Measurements from ENCODE around the gene SYDE2.
"Not testable (repeated sequence)": the region's sequence is repeated elsewhere in the genome, so short reads cannot be mapped to it uniquely, and the experiment has no call there.

SYDE2 gene

DNA sequence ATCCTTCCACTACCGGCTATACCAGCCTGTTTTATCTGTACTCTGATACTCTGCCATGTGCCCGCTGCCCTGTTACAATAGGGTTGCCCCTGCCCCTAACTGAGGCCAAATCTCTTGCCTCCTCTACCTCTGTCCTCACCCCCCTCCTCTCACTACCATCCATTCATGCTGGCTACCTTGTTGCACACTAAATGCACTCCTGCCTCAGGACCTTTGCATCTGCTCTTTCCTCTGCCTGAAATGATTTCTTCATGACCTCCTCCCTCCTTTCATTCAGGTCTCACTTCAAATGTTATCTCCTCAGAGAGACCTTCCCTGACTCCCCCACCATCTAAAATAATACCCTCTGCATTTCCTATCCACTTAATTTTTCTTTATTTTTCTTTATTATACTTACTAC is 7.7 kb upstream of the SYDE2 start:
- DNase-seq: no peak

GRCh38 chr1:85203573-85204171 is 2.9 kb upstream of the SYDE2 start:
- DNase-seq: no peak

DNA sequence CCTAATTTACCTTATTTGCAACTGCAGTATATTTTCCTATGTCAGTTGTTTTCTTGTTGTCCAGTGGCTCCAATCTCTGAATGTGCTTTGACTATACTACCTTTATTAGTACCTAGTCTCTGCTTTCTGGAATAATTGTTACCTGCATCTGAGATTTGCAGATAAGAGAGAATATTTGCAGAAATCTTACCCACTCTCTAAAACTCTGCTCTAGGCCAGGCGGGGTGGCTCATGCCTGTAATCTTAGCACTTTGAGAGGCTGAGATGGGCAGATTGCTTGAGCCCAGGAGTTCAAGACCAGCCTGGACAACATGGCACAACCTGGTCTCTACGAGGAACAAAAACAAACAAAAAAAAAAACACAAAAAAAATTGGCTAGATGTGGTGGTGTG is 2.0 kb upstream of the SYDE2 start:
- DNase-seq: no peak

GRCh38 chr1:85202092-85202863 is 1.5 kb upstream of the SYDE2 start:
- no peak for DNase-seq

DNA sequence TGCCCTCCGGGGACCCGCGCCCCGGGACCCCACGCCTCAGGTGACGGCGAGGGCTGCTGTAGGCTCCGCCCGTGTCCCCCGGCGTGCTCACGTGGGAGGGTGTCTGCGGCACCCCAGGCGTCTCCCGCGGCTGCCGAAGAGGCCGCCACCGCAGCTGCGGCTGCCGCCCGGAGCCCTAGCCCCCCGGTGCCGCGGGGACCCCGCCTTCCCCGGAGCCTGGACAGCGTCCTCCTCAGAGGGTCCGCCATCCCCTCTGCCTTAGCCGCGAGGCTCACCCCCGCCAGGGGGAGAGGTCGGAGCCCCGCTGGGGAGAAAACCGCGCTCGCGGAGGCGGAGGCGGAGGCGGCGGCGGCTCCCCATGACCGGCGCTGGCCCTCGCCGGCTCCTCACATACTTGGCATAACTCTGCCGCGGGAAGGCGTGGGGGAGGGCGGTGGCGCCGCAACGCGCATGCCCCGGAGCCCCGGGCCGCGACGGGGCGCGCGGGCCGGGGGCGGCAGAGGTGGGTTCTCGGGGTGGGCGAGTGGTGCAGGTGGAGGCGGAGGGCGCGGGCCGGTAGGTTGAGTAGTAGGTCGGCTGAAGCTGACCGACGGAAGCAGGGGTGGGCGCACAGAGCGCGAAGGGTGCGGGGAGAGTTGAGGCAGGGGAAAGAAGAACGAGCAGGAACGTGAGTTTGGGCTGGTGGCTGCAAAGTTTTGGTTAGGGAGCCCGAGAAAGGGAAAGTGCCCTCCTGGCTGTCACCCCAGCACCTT is 700 bp upstream of the SYDE2 start:
- peak; percentile 55 to 75 for DNase-seq

DNA sequence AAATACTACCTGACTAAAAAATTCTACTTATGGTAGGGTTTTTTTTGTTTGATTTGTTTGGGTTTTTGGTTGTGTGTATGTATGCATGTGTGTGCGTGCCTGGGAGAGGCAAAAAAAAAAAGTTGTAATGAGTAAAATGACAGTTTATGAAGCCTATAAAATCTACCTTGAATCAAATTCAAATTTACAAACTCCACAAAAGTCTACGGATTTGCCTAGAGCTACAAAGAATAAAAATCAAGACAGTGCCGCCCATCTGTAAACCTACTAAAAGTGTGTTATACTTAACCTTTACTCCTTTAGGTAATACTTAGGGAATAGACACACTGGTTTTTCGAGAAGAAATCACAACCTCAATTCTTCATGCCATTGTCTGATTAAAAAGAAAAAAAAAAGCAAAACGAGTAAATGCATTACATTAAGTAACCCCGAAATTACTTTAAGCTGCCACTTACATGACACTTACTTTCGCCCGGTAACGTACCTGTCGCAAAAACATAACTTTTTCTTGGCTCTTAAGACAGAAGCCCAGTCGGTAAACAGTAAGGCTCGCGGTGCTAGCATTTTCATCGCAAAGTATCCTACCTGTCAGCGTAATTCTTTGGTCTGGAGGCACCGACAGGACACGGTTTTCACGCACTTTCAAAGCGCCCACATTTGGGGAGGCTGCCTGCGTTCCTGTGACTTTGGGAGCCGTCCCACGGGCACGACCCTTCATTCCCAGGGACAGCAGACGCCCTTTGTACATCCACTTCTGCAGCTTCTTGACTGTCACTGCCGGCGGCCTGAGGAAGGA is 951 bp downstream of the SYDE2 start:
- peak in 1 of 2 donors; percentile 12 for DNase-seq

DNA sequence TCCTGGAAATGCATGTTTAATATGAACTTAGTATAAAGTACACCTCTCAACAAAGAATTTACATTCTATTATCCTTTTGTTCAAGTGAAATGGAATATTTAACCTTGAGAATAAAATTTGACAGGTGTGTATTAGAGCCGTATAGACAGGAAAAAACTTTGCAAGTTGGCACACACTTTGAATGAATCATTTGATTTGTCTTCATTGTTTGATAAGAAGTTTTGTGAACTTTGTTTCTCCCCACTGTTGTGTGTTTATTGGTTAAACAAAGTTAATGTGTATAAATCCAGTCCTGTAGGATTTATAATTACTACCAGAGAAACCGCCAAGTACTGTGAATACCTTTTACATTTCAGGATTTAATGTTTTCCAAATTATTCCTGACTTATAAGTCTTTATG is 2.0 kb downstream of the SYDE2 start:
- no peak for DNase-seq

DNA sequence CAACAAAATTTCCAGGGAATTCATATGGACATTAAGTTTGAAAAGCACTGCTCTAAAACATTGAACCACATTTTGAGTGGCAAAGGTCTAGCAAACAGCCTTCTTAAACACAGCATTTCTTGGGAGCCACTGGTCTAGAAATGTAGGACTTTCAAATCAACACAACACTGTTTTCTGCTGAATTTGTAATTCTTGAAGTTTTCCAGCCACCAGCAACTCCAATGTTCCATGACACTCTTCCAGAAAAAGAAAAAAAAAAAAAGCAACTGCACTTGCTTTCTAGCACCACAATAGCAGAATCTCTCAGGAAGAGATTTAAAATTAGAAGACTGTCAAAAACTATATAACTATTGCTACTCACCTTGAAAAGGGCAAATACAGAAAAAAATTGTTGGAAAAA is 4.5 kb downstream of the SYDE2 start:
- DNase-seq: no peak

GRCh38 chr1:85195703-85196102 is 5.1 kb downstream of the SYDE2 start:
- no peak for DNase-seq

DNA sequence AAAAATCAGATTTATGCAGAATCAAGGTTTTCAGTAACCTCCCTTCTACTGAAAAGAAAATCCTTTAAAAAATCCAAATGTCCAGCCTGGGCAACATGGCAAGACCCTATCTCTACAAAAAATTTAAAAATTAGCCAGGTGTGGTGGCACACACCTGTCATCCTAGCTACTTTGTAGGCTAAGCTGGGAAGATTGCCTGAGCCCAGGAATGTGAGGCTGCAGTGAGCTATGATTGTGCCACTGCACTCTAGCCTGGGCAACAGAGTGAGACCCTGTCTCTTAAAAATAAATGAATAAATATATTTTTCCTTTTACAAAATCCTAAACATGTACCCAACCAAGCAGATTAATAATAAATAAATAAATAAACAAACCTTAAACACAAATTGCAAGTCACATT is 8.7 kb downstream of the SYDE2 start:
- DNase-seq: not testable (repeated sequence)

GRCh38 chr1:85189120-85189519 is 11.7 kb downstream of the SYDE2 start:
- DNase-seq: no peak

- no peak for DNase-seq
Observed at GRCh38 chr1:85188530-85188929, 12.3 kb downstream of the SYDE2 start.

DNA sequence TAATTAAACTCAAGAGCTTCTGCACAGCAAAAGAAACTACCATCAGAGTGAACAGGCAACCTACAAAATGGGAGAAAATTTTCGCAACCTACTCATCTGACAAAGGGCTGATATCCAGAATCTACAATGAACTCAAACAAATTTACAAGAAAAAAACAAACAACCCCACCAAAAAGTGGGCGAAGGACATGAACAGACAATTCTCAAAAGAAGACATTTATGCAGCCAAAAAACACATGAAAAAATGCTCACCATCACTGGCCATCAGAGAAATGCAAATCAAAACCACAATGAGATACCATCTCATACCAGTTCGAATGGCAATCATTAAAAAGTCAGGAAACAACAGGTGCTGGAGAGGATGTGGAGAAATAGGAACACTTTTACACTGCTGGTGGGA is 13.8 kb downstream of the SYDE2 start:
- DNase-seq: not testable (repeated sequence)

- DNase-seq: no peak
Observed at GRCh38 chr1:85184245-85184644, 16.6 kb downstream of the SYDE2 start.

DNA sequence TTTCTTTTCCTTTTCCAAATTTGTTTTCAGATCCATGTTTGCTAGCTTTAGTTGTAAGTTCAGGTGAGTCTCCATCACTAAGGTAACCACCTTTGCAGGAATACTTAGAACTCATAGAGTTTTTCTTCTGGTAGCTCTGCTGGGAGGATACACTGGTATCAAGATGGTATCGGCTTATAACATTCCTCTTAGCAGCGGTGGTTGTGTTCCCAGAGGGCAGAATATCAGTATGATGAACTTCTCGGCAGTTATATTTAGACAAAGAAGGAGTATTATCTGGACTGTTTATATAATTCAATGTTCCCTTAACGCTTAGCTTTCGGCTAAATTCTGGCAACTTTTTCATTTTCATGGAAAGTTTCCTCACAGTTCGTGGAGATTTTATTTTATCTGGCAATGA is 18.1 kb downstream of the SYDE2 start:
- no peak for DNase-seq

DNA sequence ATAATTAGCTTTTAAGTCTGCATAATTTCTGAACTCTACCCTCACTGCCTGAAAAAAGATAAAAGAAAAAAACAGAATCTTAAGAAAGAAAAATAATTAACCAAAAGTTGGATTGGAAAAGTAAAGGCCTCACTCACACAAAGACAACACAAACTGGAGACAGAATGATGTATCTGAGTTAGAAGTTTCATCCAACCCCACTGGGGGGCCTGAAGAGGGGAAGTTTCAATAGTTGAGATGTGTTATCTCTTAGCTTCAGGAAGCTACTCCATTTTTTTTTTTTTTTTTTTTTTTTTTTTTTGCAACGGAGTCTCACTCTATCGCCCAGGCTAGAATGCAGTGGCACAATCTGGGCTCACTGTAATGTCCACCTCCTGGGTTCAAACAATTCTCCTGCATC is 19.9 kb downstream of the SYDE2 start:
- no peak for DNase-seq

DNA sequence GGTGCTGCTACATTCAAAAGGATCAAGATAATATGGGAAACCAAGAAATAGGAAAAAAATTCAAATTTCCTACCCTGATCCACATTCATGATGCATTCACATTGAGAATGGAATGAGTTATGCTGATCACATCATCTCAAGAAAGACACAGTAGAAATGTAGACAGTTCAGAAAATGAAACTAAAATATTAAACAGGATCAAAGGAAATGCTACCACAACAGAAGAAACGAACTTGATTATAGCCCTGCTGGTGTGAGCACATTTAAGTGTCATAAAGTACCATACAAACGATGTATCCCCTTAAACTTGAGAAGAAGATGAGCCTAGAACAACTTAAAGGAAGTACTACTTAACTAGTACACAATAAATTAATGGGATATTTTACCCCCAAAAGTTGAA is 21.3 kb downstream of the SYDE2 start:
- peak in 1 of 2 donors; percentile 55 for DNase-seq

GRCh38 chr1:85178396-85178795 is 22.4 kb downstream of the SYDE2 start:
- no peak for DNase-seq

- DNase-seq: no peak
Observed at GRCh38 chr1:85174503-85174902, 26.3 kb downstream of the SYDE2 start.

GRCh38 chr1:85172684-85173337 is 28.0 kb downstream of the SYDE2 start:
- no peak for DNase-seq

DNA sequence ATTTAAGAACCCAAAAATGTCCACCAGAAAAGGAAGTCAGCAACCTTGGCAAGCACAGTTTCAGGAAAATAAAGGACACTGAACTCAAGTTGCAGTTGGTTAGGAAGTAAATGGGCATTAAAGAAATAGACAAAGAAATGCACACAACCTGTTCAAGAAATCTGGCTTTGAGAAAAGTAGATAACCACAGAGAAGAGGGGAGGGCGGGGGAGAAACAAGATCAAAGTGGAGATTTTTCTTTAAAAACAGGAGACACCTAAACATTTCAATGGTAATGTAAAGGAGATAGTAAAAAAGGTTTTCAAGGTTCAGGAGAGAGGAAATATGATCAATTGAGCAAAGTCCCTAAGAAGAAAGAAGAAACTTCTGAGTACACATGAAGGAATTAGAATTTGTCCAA is 29.1 kb downstream of the SYDE2 start:
- DNase-seq: no peak

GRCh38 chr1:85168884-85169283 is 31.9 kb downstream of the SYDE2 start:
- DNase-seq: no peak

- no peak for DNase-seq
Observed at GRCh38 chr1:85166351-85166750, 34.5 kb downstream of the SYDE2 start.

Measured in CD4-positive, alpha-beta T cell treated with Interferon alpha-2 for 1 hour (primary cell).